Measurements from ENCODE around the gene NEURL3.
A peak's percentile ranks its signal among the peaks of the same experiment; 100 is the strongest.
"Not testable (repeated sequence)": the region's sequence is repeated elsewhere in the genome, so short reads cannot be mapped to it uniquely, and the experiment has no call there.

NEURL3 gene

GRCh38 chr2:96505231-96505889 lies at the start of gene NEURL3:
Gene NEURL3 (minus strand): TSS chr2:96505357. CDS start chr2:96505286, 71 bp downstream.
- DNase-seq = no peak

- DNase-seq = peak; percentile 74 to 76
Measured at GRCh38 chr2:96554293-96555145, 49.4 kb upstream of the NEURL3 start.

- DNase-seq = not testable (repeated sequence)
Measured at GRCh38 chr2:96553957-96554292, 48.8 kb upstream of the NEURL3 start.

- no peak for DNase-seq
Measured at GRCh38 chr2:96553176-96553956, 48.2 kb upstream of the NEURL3 start.

GRCh38 chr2:96552315-96553175 lies 47.4 kb upstream of the NEURL3 start:
- DNase-seq = no peak

GRCh38 chr2:96551605-96552314 lies 46.6 kb upstream of the NEURL3 start:
- no peak for DNase-seq

GRCh38 chr2:96550787-96551604 lies 45.8 kb upstream of the NEURL3 start:
- DNase-seq = no peak

GRCh38 chr2:96549967-96550786 lies 45.0 kb upstream of the NEURL3 start:
- no peak for DNase-seq

GRCh38 chr2:96549466-96549785 lies 44.3 kb upstream of the NEURL3 start:
- DNase-seq = no peak

- DNase-seq = no peak
Measured at GRCh38 chr2:96548558-96549465, 43.7 kb upstream of the NEURL3 start.

GRCh38 chr2:96547731-96548171 lies 42.6 kb upstream of the NEURL3 start:
- no peak for DNase-seq

- no peak for DNase-seq
Measured at GRCh38 chr2:96547203-96547641, 42.1 kb upstream of the NEURL3 start.

GRCh38 chr2:96546797-96547196 lies 41.6 kb upstream of the NEURL3 start:
- peak in 1 of 2 donors; percentile 41 for DNase-seq

GRCh38 chr2:96546321-96546720 lies 41.2 kb upstream of the NEURL3 start:
- DNase-seq = peak; percentile 16 to 31

GRCh38 chr2:96542357-96542977 lies 37.3 kb upstream of the NEURL3 start:
- no peak for DNase-seq

GRCh38 chr2:96541398-96542152 lies 36.4 kb upstream of the NEURL3 start:
- DNase-seq = no peak

- no peak for DNase-seq
Measured at GRCh38 chr2:96540136-96540535, 35.0 kb upstream of the NEURL3 start.
